BJ (cell line): Measurements from ENCODE around the gene ESD. TPM values are rescaled to one million over a fixed set of nuclear protein-coding genes. Genes with fewer than 3 reads are reported as not detected.
A peak's percentile ranks its signal among the peaks of the same experiment; 100 is the strongest.

Experiments
- CTCF ChIA-PET: fragments of 350-600 bp; formaldehyde crosslinking; extraction: SDS; loops from one replicate; lab custom pipeline; 2021; ENCODE audit warnings: antibody characterized with exemption, inconsistent platforms; lab: Yijun Ruan, JAX
- POLR2A ChIA-PET: fragments of 300-600 bp; sonication (Branson Sonifier 250); formaldehyde crosslinking; extraction: SDS; loops from one replicate; lab custom pipeline; 2021; ENCODE audit warnings: antibody characterized with exemption; lab: Charles Lee
- DNase-seq: peaks from one replicate; pipeline ENCODE4 v3.0.0-alpha.2; 2011; ENCODE audit warnings: low read depth
- H3K27me3 ChIP-seq: 2 replicates; pipeline ENCODE4 v1.6.0; 2011; ENCODE audit warnings: low read length; ENCODE audit not compliant: control insufficient read depth, insufficient read depth
- H3K36me3 ChIP-seq: 2 replicates; pipeline ENCODE4 v1.5.1; 2011; ENCODE audit warnings: low read length; ENCODE audit not compliant: control insufficient read depth, insufficient read depth
- H3K4me3 ChIP-seq: 2 replicates; pipeline ENCODE4 v1.5.1; 2011; ENCODE audit warnings: low read depth, mild to moderate bottlenecking, control low read depth, low read length
- polyA plus RNA-seq: library from polyadenylated mRNA; depleted of rRNA; stranded (reverse); fragments of >200 nt; gene quantifications from 2 replicates; pipeline ENCODE4 v1.2.3, GENCODE V29; 2011
- TF ChIP-seq, protein P1 (sequence below): IDR thresholded peaks from 2 replicates; pipeline ENCODE4 v1.5.1; 2011; ENCODE audit warnings: low read depth, mild to moderate bottlenecking, control low read depth, inconsistent platforms, low read length, moderate library complexity; ENCODE audit not compliant: insufficient read depth

The ESD gene
- polyA plus RNA-seq, 1 experiment = 95.7 TPM

DNA sequence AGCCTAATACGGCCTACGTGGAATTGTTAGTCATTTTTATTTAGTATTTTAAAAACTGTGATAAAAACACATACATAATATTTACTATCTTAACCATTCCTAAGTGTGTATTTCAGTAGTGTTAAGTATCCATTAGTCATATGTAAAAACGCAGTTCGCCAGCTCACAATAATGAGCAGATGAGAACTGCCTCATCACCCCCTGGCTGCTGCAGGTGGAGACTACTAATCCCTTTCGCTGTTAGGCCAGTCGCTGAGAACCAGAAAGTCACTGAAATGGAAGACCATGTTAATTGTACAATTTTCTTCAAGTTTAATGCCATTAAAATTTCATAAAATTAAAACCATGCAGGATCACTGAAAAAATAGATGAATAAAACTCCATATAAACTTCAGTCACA is 1.6 kb downstream of the ESD start:
- Histone ChIP-seq H3K4me3 (no peak overlapping the region), H3K36me3 (no peaks in the 10 kb centered on the region), H3K27me3 (no peaks in the 10 kb centered on the region)
- POLR2A ChIA-PET = no interaction called here
- DNase-seq = no peak
- CTCF ChIA-PET = no interaction called here
- TF ChIP-seq, protein P1, sequence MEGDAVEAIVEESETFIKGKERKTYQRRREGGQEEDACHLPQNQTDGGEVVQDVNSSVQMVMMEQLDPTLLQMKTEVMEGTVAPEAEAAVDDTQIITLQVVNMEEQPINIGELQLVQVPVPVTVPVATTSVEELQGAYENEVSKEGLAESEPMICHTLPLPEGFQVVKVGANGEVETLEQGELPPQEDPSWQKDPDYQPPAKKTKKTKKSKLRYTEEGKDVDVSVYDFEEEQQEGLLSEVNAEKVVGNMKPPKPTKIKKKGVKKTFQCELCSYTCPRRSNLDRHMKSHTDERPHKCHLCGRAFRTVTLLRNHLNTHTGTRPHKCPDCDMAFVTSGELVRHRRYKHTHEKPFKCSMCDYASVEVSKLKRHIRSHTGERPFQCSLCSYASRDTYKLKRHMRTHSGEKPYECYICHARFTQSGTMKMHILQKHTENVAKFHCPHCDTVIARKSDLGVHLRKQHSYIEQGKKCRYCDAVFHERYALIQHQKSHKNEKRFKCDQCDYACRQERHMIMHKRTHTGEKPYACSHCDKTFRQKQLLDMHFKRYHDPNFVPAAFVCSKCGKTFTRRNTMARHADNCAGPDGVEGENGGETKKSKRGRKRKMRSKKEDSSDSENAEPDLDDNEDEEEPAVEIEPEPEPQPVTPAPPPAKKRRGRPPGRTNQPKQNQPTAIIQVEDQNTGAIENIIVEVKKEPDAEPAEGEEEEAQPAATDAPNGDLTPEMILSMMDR = no peak

DNA sequence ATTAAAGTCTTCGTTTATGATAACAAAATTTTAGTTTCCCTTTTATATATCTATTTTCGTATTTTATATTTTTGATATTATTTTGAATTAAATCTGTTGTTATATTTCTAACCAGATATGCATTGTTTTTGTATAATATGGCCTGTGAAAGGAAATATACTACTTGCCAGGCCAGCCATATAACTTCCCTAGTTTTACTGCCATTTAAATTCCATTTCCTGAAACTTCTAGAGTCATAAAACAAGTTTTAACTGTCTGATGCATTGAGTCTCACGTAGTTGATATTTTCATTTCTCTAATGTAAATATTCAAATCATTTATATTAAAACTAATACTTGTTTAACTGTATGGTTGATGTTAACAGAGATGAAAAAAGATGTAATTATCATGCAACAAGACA is 13.5 kb downstream of the ESD start:
- Histone ChIP-seq H3K4me3 (no peak overlapping the region), H3K27me3 (no peaks in the 10 kb centered on the region), H3K36me3 (peaks cover 5% of the 10 kb centered on the region)
- TF ChIP-seq, protein P1 = no peak
- ChIA-PET CTCF (no interaction called here), POLR2A (no interaction called here)
- DNase-seq = no peak

GRCh38 chr13:46782691-46783090 is 14.3 kb downstream of the ESD start:
- TF ChIP-seq, protein P1 = no peak
- CTCF ChIA-PET = no interaction called here
- no peak overlapping the region for H3K4me3 ChIP-seq
- DNase-seq = no peak
- H3K36me3 ChIP-seq = peaks cover 5% of the 10 kb centered on the region
- POLR2A ChIA-PET = no interaction called here
- no peaks in the 10 kb centered on the region for H3K27me3 ChIP-seq

DNA sequence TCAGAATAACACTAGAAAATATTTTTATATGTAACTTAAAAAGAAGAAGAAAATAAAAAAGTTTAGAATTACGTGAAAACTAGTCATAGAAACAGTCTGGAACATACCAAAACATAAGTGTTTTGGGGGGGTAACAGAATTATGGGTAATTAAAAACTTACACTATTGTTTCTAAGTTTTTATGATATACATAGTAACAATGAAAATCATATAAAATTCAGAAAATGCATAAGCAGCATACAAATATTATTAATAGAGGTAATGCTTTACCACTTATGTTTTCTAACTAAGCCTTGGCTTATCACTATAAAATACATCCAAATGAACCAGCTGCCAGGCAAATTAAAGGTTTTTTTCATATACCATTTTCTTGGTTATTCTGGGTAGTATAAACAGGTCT is 14.9 kb downstream of the ESD start:
- Histone ChIP-seq H3K27me3 (no peaks in the 10 kb centered on the region), H3K4me3 (no peak overlapping the region), H3K36me3 (peaks cover 5% of the 10 kb centered on the region)
- ChIA-PET POLR2A (no interaction called here), CTCF (no interaction called here)
- DNase-seq = no peak
- TF ChIP-seq, protein P1 = no peak

DNA sequence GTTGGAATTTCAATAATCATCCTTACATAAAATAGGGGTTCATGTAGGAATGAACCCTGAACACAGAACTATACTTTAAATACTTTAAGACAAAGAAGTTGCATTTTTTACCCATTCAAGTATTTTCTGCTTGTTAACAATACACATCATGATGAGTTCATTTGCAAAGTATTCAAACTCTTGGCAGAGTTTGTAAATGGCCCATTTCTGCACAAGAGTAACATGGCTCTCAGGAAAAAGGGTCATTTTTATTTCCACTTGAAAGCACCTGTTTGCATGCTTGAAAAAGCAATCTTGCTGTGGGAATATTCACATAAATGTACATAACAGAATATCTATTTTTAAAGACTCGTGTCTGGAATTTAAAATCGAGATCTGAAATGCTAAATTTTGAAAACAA is 18.1 kb downstream of the ESD start:
- ChIA-PET CTCF (no interaction called here), POLR2A (no interaction called here)
- Histone ChIP-seq H3K36me3 (peaks cover 7% of the 10 kb centered on the region), H3K27me3 (no peaks in the 10 kb centered on the region), H3K4me3 (no peak overlapping the region)
- TF ChIP-seq, protein P1 = no peak
- peak; percentile 25 for DNase-seq
